HG03558 (cell line): Measurements from ENCODE around the gene COMMD4.
"Not testable (repeated sequence)": the region's sequence is repeated elsewhere in the genome, so short reads cannot be mapped to it uniquely, and the experiment has no call there.

Experiments used
- ATAC-seq: cut with Tn5 transposase; IDR thresholded peaks from one replicate; pipeline ENCODE4 v1.9.1; 2021; ENCODE audit warnings: moderate number of reproducible peaks; ENCODE audit not compliant: unreplicated experiment; ENCODE audit errors: extremely low read depth

The COMMD4 gene

DNA sequence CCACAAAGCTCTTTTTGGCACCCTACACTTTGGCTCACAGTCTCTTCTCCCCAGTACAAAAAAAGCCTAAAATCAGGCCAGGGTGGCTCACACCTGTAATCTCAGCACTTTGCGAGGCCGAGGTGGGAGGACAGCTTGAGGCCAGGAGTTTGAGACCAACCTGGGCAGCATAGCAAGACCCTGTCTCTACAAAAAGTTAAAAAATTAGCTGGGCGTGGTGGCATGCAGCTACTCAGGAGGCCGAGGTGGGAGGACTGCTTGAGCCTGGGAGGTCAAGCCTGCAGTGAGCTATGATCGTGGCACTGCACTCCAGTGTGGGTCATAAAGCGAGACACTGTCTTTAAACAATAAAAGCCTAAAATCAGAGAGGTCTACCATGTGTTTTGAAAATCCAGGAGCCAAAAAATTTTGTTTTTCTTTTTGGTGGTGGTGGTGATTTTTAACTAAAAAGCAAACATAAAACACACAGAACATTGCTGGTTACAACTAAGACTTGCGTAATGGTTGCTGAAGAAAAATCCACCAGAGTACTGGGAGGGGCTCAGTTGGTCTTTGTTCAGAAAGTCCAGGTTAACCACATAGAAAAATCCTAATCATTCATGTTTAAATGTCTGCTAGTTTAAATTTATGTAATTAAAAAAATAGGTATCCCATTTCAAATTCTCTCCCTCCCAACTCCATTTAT, 34.2 kb downstream of the COMMD4 start:
- no peak for ATAC-seq

DNA sequence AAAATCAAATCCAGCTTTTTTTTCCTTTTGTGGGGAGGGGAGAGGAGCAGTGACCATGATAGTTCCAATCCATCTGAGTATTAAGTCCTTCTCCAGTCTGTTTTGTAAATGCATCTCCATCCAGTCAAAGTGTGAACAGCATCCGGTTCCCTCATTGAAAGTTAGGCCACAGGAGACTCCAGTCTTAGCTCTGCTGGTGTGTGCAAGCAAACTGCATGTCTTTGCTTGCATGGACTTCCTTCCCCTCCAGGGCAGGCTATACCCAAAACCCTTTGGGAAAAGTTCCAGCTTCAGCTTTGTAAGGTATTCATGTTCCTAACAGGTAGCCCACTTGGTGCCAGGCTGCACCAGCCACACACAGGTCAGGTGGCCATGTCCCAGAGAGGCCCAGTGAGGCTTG, 35.6 kb downstream of the COMMD4 start:
- no peak for ATAC-seq

DNA sequence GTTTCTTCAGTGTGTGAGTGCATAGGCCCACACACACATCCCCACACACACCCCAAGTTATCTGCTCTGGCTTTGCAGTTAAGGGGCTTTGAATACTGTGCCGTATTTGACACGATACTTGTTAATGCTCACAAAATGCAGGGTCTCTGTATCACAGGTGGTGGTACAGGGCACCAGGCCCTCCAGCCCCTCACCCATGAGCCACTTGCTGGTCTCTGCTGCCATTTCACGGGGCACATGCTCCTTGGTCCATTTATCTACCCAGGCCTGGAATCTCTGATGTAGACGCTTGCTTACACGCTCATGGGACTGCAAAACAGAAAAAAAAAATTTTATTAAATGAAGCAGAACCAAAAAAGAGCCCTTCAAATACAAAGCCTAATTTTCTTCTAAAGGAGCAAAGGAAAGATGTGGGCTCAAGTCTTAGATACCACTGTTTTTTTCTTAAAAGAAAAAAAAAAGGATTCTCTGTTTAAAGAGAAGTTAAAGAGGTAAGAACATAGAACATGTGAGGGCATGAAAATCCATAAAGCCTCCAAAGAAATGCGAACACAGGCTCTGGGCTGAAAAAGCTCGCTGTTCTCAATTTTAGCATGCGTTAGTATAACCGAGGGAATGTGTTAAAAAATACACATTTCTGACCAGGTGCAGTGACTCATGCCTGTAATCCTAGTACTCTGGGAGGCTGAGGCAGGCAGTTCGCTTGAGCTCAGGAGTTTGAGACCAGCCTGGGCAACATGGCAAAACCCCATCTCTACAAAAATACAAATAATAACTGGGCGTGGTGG, 36.2 kb downstream of the COMMD4 start:
- no peak for ATAC-seq

DNA sequence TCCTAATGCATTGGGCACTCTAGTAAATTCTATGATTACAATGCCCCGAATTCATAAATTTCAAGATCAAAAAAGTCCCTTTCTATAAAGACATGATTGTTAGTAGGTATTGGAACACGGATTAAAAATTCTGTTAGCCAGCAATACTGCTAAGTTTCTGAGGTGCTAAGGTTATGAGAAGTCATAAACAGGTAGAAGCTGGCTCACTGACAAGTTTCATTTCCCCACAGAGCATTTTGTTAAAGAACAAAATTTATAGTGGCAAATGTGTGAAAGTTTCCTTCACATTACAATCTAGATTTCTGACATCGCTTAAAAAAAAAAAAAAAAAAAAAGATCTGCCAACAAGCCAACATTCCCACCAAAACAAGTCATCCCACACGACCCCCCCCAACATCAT, 44.9 kb downstream of the COMMD4 start:
- no peak for ATAC-seq

DNA sequence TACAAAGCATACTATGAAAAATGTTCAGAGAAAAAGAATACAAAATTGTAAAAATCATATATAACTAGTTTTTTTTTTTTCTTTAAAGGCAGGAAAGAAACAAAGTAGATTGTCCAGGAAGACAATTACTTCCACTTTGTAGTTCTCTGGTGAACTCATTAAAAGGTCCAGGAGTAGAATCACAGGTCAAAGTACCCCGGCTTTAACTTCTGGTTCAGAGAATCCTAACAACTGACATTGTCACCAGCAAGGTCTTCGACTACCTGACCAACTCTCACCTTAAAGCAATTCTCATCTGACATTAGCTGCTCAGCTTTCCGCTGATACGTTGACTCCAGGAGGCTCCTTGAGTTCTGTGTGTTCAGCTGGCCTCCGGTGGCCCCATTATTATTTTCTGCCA, 48.1 kb downstream of the COMMD4 start:
- ATAC-seq: not testable (repeated sequence)
